Measurements from ENCODE around the gene NPIPB8.
"Not testable (repeated sequence)": the region's sequence is repeated elsewhere in the genome, so short reads cannot be mapped to it uniquely, and the experiment has no call there.

DNA sequence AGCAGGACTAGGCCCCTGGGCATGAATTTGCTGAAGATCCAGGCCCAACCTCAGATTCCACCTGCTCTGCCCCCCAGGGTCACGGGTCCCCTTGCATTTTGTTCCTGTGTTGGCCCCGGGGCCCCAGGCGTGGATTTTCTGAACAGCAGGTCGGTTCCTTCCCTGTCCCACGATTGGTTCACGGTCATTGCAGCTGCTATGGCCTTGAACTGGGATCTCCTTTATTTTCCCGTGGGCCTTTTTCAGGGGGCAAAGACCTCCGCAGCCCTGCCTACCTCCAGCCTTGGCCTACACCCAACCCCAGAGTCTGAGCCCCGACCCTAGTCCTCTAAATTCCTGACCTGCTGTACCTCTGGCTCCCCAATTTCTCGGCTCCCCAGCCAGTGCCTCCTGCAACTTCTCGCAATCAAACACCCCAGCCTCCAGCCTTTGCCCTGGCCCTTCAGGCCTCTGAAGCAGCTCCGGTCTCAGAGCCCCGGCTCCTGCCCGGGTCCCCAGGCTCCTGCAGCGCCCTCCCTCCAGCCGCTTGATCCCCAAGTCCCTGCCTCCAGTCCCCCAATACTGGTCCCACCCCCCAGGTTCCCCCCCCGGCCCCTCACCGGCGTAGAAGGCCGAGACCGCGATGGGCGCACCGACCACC, 15.2 kb upstream of the NPIPB8 start:
- TF ChIP-seq, protein P1, sequence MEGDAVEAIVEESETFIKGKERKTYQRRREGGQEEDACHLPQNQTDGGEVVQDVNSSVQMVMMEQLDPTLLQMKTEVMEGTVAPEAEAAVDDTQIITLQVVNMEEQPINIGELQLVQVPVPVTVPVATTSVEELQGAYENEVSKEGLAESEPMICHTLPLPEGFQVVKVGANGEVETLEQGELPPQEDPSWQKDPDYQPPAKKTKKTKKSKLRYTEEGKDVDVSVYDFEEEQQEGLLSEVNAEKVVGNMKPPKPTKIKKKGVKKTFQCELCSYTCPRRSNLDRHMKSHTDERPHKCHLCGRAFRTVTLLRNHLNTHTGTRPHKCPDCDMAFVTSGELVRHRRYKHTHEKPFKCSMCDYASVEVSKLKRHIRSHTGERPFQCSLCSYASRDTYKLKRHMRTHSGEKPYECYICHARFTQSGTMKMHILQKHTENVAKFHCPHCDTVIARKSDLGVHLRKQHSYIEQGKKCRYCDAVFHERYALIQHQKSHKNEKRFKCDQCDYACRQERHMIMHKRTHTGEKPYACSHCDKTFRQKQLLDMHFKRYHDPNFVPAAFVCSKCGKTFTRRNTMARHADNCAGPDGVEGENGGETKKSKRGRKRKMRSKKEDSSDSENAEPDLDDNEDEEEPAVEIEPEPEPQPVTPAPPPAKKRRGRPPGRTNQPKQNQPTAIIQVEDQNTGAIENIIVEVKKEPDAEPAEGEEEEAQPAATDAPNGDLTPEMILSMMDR (conservative IDR thresholded peaks at IDR 0.05; ENCODE audit: low read depth, low read length): not testable (repeated sequence)
- TF ChIP-seq EZH2 (IDR thresholded peaks at IDR 0.05; ENCODE audit: low read length, unreplicated experiment); EZH2phosphoT487 (IDR thresholded peaks at IDR 0.05; ENCODE audit: borderline replicate concordance, low read length): not testable (repeated sequence)

Data from PC-3 (cell line).